ENCODE data around the gene KCNJ4. TPM values are rescaled to one million over a fixed set of nuclear protein-coding genes. Genes with fewer than 3 reads are reported as not detected.

The KCNJ4 gene
- total RNA-seq, 1 experiment from 2014 or later, result 0.22 TPM

DNA sequence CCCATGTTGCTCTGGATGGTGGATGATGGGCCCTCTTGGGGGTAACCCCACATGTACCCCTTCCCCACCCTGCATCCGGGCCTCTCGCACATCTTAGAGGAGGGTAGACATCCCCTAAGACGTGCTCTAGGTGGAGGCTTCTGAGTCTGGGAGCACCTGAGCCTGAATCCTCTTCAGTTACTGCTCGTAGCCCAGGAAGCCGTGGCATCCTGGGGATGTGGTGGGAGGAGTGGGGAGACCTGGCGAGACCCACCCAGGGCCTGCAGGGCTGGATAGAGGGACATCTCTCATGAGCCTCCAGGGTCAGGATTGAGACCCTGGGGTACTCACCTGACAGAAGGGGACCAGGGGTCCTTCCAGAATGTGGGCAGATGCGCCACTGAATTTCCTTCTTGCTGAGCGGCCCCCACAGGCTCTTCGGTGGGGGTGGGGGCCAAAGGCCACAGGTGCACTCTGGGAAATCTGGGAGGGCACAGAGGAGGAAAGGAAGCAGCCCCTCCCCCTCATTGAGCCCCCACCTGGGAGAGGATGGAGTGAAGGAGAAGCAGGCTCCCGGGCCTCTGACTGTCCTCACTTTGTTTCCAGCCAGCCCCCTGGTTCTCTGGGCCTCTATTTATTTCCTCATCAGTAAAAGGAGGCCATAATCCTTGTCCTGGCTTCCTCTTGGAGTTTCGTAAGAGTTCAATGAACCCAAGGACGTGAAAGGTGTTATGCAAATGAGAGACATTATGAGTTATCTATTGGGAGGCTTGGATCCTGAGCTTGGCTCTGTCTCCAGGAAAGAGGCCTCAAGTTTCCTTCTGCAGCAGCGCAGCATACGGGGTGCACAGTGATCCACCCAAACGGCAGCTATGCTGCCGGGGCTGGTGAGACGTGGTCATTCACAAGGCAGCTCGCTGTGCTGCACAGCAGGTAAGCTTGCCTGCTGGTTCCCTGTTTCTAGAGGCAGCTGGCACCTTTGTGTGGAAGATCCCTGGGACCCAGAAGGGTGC is 31.2 kb downstream of the KCNJ4 start:
- DNase-seq, result no peak
- no peak for TF ChIP-seq EZH2 (IDR thresholded peaks at IDR 0.05; ENCODE audit: low read depth)
- TF ChIP-seq, protein P1, sequence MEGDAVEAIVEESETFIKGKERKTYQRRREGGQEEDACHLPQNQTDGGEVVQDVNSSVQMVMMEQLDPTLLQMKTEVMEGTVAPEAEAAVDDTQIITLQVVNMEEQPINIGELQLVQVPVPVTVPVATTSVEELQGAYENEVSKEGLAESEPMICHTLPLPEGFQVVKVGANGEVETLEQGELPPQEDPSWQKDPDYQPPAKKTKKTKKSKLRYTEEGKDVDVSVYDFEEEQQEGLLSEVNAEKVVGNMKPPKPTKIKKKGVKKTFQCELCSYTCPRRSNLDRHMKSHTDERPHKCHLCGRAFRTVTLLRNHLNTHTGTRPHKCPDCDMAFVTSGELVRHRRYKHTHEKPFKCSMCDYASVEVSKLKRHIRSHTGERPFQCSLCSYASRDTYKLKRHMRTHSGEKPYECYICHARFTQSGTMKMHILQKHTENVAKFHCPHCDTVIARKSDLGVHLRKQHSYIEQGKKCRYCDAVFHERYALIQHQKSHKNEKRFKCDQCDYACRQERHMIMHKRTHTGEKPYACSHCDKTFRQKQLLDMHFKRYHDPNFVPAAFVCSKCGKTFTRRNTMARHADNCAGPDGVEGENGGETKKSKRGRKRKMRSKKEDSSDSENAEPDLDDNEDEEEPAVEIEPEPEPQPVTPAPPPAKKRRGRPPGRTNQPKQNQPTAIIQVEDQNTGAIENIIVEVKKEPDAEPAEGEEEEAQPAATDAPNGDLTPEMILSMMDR (conservative IDR thresholded peaks at IDR 0.05), result no peak
- no peaks in the 10 kb centered on the region for H3K79me2 ChIP-seq (ENCODE audit: low read depth)
- H3K4me1 ChIP-seq (replicated peaks; ENCODE audit: insufficient read depth), result no peaks in the 10 kb centered on the region
- CTCF ChIA-PET, result no interaction called here
- H3K9me3 ChIP-seq (ENCODE audit: insufficient read depth, low read depth), result no peaks in the 10 kb centered on the region
- H3K27ac ChIP-seq, result no peak overlapping the region
- H3K27me3 ChIP-seq (ENCODE audit: insufficient read depth, low read depth), result no peaks in the 10 kb centered on the region
- H3K4me2 ChIP-seq, result no peak overlapping the region
- POLR2A ChIA-PET (ENCODE audit: unreplicated experiment), result interaction anchor here (0.5 to 0.6 kb wide), 2 partner anchors 118 to 582 kb away, joined by 3 to 6 read pairs; no protein-coding TSS in a partner anchor
- H4K20me1 ChIP-seq (ENCODE audit: insufficient read depth), result no peaks in the 10 kb centered on the region
- BruUV-seq (replicated peaks), result no TSS peak
- no peaks in the 10 kb centered on the region for H3K36me3 ChIP-seq (ENCODE audit: low read depth)
- H3K9me2 ChIP-seq (ENCODE audit: insufficient read depth), result no peaks in the 10 kb centered on the region
- H3F3A ChIP-seq (ENCODE audit: insufficient read depth, low read depth), result no peaks in the 10 kb centered on the region; the same call in 1 of the 2 replicates
- no peak overlapping the region for H2AFZ ChIP-seq
- intact Hi-C loops (cut with micrococcal nuclease; ENCODE audit: unreplicated experiment), result no loop called here
- no peak overlapping the region for H3K4me3 ChIP-seq

DNA sequence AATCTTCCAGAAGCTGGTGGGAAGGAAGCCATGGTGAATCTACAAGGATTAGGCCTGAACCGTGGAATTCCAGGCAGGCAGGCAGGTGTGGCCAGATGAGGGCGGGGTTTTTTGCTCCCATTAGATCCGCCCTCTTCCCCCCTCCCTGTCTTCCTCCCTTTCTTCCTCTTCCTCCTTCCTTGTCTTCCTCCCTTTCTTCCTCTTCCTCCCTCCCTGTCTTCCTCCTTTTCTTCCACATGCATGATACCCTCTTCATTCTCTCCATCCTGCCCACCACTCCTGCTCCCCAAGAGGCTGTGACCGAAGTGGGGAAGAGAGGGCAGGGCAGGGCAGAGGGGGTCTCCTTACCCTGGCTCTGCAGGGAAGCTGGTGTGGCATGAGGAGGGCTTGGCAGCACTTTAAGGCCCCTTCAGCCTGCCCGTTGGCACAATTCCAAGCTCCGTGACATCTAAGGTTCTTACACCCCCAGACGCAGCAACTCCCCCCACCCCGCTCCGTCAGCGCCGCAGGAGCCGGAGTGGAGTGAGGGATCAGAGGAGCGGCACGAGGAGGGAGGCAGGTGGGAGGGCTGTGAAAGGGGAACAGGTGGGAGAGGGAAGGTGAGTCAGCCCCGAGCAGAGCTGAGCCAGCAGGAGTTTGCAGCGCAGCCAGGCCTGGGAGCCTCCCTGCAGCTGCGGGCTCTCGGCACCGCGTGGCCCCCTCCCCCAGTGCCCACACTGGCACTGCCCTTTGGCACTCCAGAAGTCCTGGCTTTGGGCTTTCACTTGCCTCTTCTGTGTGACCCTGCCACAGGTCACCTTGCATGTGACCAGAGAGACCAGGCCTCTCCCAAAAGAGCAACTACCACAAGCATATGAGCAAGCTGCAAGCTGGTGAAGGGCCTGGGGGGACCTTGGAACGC is 32.1 kb downstream of the KCNJ4 start:
- H3K79me2 ChIP-seq (ENCODE audit: low read depth), result no peaks in the 10 kb centered on the region
- no peak overlapping the region for H2AFZ ChIP-seq
- no peaks in the 10 kb centered on the region for H4K20me1 ChIP-seq (ENCODE audit: insufficient read depth)
- intact Hi-C loops (cut with micrococcal nuclease; ENCODE audit: unreplicated experiment), result no loop called here
- no peaks in the 10 kb centered on the region for H3K27me3 ChIP-seq (ENCODE audit: insufficient read depth, low read depth)
- POLR2A ChIA-PET (ENCODE audit: unreplicated experiment), result no interaction called here
- BruUV-seq (replicated peaks), result no TSS peak
- H3K4me1 ChIP-seq (replicated peaks; ENCODE audit: insufficient read depth), result no peaks in the 10 kb centered on the region
- H3K36me3 ChIP-seq (ENCODE audit: low read depth), result no peaks in the 10 kb centered on the region
- no peak overlapping the region for H3K4me2 ChIP-seq
- DNase-seq, result peak in 1 of 2 experiments; percentile 33
- no peaks in the 10 kb centered on the region for H3K9me3 ChIP-seq (ENCODE audit: insufficient read depth, low read depth)
- H3K4me3 ChIP-seq, result no peak overlapping the region
- TF ChIP-seq, protein P1 (conservative IDR thresholded peaks at IDR 0.05), result no peak
- TF ChIP-seq EZH2 (IDR thresholded peaks at IDR 0.05; ENCODE audit: low read depth), result no peak
- no peak overlapping the region for H3K27ac ChIP-seq
- H3K9me2 ChIP-seq (ENCODE audit: insufficient read depth), result no peaks in the 10 kb centered on the region
- CTCF ChIA-PET, result interaction anchor here (0.6 kb wide), 1 partner anchor 18 kb away, joined by 4 read pairs; no protein-coding TSS in a partner anchor
- no peaks in the 10 kb centered on the region; the same call in 1 of the 2 replicates for H3F3A ChIP-seq (ENCODE audit: insufficient read depth, low read depth)

DNA sequence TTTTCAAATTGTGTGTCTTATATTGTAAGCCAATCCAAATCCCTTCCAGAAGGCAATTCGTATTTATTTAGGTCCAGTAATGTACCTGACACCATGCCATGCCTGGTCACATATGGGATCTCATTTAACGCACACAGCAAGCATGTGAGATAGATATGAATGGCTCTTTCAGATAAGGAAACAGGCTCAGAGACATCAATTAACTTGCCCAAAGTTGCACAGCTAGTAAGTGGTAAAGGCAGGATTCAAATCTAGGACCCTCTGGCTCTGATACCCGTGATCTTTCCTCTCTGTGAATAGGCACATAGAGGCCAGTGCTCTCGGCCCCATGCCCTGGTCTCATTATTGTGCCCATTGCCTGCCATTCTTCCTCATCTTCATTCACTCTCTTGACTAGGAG is 34.3 kb downstream of the KCNJ4 start:
- no peaks in the 10 kb centered on the region for H3K4me1 ChIP-seq (replicated peaks; ENCODE audit: insufficient read depth)
- H3K9me3 ChIP-seq (ENCODE audit: insufficient read depth, low read depth), result no peaks in the 10 kb centered on the region
- TF ChIP-seq, protein P1 (conservative IDR thresholded peaks at IDR 0.05), result no peak
- no peak for TF ChIP-seq EZH2 (IDR thresholded peaks at IDR 0.05; ENCODE audit: low read depth)
- intact Hi-C loops (cut with micrococcal nuclease; ENCODE audit: unreplicated experiment), result no loop called here
- no peak overlapping the region for H3K4me3 ChIP-seq
- BruUV-seq (replicated peaks), result no TSS peak
- H3K36me3 ChIP-seq (ENCODE audit: low read depth), result no peaks in the 10 kb centered on the region
- no peaks in the 10 kb centered on the region for H3K9me2 ChIP-seq (ENCODE audit: insufficient read depth)
- no peaks in the 10 kb centered on the region; the same call in 1 of the 2 replicates for H3F3A ChIP-seq (ENCODE audit: insufficient read depth, low read depth)
- no peak overlapping the region for H3K4me2 ChIP-seq
- H3K27me3 ChIP-seq (ENCODE audit: insufficient read depth, low read depth), result no peaks in the 10 kb centered on the region
- H2AFZ ChIP-seq, result no peak overlapping the region
- no peak overlapping the region for H3K27ac ChIP-seq
- no peaks in the 10 kb centered on the region for H4K20me1 ChIP-seq (ENCODE audit: insufficient read depth)
- H3K79me2 ChIP-seq (ENCODE audit: low read depth), result no peaks in the 10 kb centered on the region
- POLR2A ChIA-PET (ENCODE audit: unreplicated experiment), result no interaction called here
- DNase-seq, result no peak
- CTCF ChIA-PET, result no interaction called here

Data from PC-9 (cell line).